Measurements from ENCODE around the gene DPYSL4. TPM values are rescaled to one million over a fixed set of nuclear protein-coding genes. Genes with fewer than 3 reads are reported as not detected.

Gene DPYSL4
- 3.9 and 5.7 TPM in 2 replicates for total RNA-seq

DNA sequence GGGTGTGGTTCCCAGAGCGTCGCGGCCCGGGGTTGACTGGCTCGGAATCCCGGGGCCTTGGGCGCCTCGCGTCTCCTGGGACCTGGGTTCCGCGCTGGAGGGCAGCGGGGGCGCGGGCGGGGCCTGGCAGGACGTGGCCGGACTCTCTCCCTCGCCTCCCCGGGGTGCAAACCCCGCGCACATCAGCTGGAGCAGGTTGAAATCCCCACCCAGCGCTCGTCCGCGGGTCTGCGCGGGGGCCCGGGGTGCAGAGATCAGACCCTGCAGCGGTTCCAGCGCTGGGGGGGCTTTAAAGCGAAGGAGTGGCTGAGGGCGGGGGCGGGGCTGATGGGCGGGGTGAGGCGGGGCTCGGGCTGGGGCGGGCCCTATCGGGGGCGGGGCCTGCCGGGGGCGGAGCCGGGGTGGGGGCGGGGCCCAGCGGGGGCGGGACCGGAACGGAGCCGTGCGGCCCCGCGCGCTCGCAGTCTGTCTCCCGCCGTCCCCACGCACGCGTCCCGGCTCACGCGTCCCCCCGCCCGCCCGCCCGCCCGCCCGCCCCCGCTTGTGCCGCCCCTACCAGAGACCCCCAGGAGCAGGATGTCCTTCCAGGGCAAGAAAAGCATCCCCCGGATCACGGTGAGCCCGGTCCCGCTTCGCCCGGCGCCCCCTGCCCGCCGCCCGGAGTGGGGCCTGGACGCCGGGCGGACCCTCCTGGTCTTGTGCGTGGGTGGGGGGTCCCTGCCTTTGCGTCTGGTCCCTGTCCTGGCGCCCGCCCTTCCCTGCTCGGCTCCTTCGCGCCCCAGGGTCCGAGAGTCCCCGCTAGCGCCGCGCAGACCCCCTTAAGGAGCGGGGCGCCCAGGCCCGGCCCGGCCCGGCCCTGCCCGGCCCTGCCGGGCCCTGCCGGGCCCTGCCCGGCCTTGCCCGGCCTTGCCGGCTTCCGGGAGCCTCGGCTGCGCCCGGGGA lies at the start of gene DPYSL4:
TSS of gene DPYSL4 (plus strand) at position 461 of the 942 bp plus-strand sequence. CDS start at position 577, 116 bp downstream.

Other genes starting within 250 kb of the DPYSL4 start
- 70.6 and 89.7 TPM in 2 replicates for gene BNIP3, start 205.0 kb upstream of the DPYSL4 start, total RNA-seq
- under 0.01 TPM in 2 replicates for gene JAKMIP3, start 121.0 kb upstream of the DPYSL4 start, total RNA-seq
- gene STK32C, start 121.0 kb downstream of the DPYSL4 start, total RNA-seq, result 16.3 and 24.9 TPM in 2 replicates
- gene LRRC27, start 145.2 kb downstream of the DPYSL4 start, total RNA-seq, result 8.7 and 15.3 TPM in 2 replicates
- gene PWWP2B, start 210.3 kb downstream of the DPYSL4 start, total RNA-seq, result 12.0 and 14.5 TPM in 2 replicates